ENCODE results near the gene ABRAXAS1. TPM values are rescaled to one million over a fixed set of nuclear protein-coding genes. Genes with fewer than 3 reads are reported as not detected.

ABRAXAS1 gene
- total and polyA plus RNA-seq, 2 of the 4 experiments (the other 2 are of a cell fraction) = 4.1 to 8.4 TPM

DNA sequence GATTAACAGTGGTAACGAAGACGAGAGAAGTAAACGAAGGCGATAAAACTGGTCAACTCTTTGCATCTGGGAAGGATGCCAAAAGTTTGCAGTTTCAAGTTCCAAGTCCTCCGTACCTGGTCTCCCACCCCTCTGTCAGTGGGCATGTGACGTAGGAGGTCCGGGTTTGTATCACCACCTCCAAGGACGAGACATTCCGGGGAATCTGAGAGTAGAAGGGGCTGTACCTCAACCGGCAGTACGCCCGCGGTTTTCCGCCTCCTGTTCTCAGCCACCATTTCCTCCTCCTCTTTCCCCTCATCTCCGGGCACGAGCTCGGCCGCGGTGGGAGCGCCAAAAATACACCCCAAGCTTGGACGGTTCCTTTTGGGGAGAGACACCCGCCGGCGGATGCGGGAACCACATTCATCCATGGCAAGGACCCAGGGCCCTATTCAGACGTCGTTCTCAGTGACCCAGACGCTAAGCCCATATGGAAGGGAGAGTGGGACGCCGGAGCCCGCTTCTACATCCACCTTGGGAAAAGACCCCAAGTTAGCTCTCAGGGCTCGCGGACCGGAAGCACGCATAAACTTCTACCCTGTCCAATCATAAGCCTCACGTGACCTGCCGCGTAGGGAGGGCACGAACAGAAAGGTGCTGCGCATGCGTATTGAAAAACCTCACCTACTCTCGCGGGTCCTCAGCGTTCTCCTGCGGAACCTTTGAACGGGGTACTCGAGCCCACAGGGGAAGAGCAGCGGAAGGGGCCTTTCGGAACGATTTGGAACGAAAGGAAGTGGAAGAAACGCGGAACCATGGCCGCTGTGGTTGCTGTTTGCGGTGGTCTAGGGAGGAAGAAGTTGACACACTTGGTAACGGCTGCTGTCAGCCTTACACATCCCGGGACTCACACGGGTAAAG lies 29.4 kb downstream of the ABRAXAS1 start, which contains the start of the genes HELQ and MRPS18C:
TSS of gene HELQ (minus strand) at position 543 of the 903 bp plus-strand sequence. CDS start at position 413, 130 bp downstream.
TSS of gene MRPS18C (plus strand) at position 778 of the 903 bp plus-strand sequence. CDS start at position 798, 20 bp downstream.
- Histone ChIP-seq H3K23ac (ENCODE audit: low read depth, low read length) (peak within 1 kb of the TSS; percentile 93), H4K8ac (ENCODE audit: low read depth in 2 of 2, low read length in 2 of 2) (peak within 1 kb of the TSS; percentile 85 to 98), H3K18ac (ENCODE audit: low read depth, low read length) (peak within 1 kb of the TSS; percentile 61), H3K27ac (ENCODE audit: insufficient read depth, low read length) (peak within 1 kb of the TSS; percentile 78), H3K4ac (ENCODE audit: low read depth, low read length) (peak within 1 kb of the TSS; percentile 85), H3K4me3 (ENCODE audit: insufficient read depth, low read depth, low read length) (peak within 1 kb of the TSS; percentile 67), H3K36me3 (ENCODE audit: control insufficient read depth, insufficient read depth, low read length) (peaks cover 6% of the 10 kb centered on the region), H3K27me3 (ENCODE audit: control insufficient read depth, insufficient read depth, low read length) (no peaks in the 10 kb centered on the region), H3K79me1 (ENCODE audit: low read depth in 1 of 2, low read length in 2 of 2) (peaks cover 10 to 32% of the 10 kb centered on the region in 2 experiments), H2BK120ac (ENCODE audit: low read depth, low read length) (0 out of 2 replicates have a peak within 1 kb of the TSS, but pooled peaks have one; percentile 2), H3K9me3 (ENCODE audit: control insufficient read depth, insufficient read depth, low read length) (no peaks in the 10 kb centered on the region), H4K5ac (ENCODE audit: low read depth, low read length) (peak within 1 kb of the TSS; percentile 87), H3K14ac (replicated peaks; ENCODE audit: low read depth, low read length) (peak within 1 kb of the TSS; percentile 88), H2AFZ (replicated peaks; ENCODE audit: low read length, poor library complexity) (peak within 1 kb of the TSS; percentile 99), H3K56ac (ENCODE audit: extremely low read depth, insufficient read depth, low read length) (peak within 1 kb of the TSS; percentile 87), H3K4me1 (ENCODE audit: control insufficient read depth, insufficient read depth, low read length) (no peaks in the 10 kb centered on the region), H3K9ac (ENCODE audit: low read depth, low read length) (peak within 1 kb of the TSS; percentile 95), H4K91ac (ENCODE audit: insufficient read depth, low read depth, low read length) (peak within 1 kb of the TSS; percentile 38), H4K20me1 (ENCODE audit: insufficient read depth, low read length) (no peaks in the 10 kb centered on the region), H2BK20ac (ENCODE audit: low read depth, low read length) (no peak within 1 kb of the TSS), H2AK9ac (replicated peaks; ENCODE audit: low read depth, low read length, poor library complexity) (peak within 1 kb of the TSS; percentile 84), H2BK15ac (ENCODE audit: low read depth, low read length) (no peak within 1 kb of the TSS; the same call in 2 of the 3 replicates), H2BK5ac (ENCODE audit: low read depth, low read length, poor library complexity, severe bottlenecking) (peak within 1 kb of the TSS; percentile 70), H3K9me1 (ENCODE audit: insufficient read depth, low read length) (no peaks in the 10 kb centered on the region), H3K4me2 (ENCODE audit: low read depth, low read length) (peak within 1 kb of the TSS; percentile 74), H2AK5ac (ENCODE audit: low read depth, low read length) (peak within 1 kb of the TSS; percentile 59)
- CTCF ChIA-PET = interaction anchor here (1.3 kb wide), 1 partner anchor 94 kb away, joined by 4 read pairs; no protein-coding TSS in a partner anchor
- POLR2A ChIA-PET (ENCODE audit: unreplicated experiment) = no interaction called here
- peak; percentile 99 for DNase-seq
- dilution Hi-C loops (cut with HindIII; ENCODE audit: low sequenced_read_pairs, unreplicated experiment) (no loop called here), intact Hi-C loops (cut with micrococcal nuclease) (loop anchor here (1.0 to 10.0 kb wide), 4 partner anchors 93 to 991 kb away; partner anchors contain the start of gene COQ2), in situ Hi-C loops (cut with MboI; ENCODE audit: low sequenced_read_pairs) (loop anchor here (10.0 kb wide), 1 partner anchor 171 kb away; the partner anchor contains the start of gene COQ2)
- WGBS, 2 experiments (ENCODE audit: extremely low coverage in 2 of 2, insufficient read length in 1 of 2) = no CpG with 5 or more reads among the region's 58 CpGs
- ATAC-seq (ENCODE audit: low read depth) = peak; percentile 96
- no TSS peak for BruUV-seq (replicated peaks)
- TF ChIP-seq, protein P1, sequence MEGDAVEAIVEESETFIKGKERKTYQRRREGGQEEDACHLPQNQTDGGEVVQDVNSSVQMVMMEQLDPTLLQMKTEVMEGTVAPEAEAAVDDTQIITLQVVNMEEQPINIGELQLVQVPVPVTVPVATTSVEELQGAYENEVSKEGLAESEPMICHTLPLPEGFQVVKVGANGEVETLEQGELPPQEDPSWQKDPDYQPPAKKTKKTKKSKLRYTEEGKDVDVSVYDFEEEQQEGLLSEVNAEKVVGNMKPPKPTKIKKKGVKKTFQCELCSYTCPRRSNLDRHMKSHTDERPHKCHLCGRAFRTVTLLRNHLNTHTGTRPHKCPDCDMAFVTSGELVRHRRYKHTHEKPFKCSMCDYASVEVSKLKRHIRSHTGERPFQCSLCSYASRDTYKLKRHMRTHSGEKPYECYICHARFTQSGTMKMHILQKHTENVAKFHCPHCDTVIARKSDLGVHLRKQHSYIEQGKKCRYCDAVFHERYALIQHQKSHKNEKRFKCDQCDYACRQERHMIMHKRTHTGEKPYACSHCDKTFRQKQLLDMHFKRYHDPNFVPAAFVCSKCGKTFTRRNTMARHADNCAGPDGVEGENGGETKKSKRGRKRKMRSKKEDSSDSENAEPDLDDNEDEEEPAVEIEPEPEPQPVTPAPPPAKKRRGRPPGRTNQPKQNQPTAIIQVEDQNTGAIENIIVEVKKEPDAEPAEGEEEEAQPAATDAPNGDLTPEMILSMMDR (conservative IDR thresholded peaks at IDR 0.05; ENCODE audit: low read depth, low read length) = peak; percentile 22; the same call in 1 of the 2 replicates
- TF ChIP-seq MXI1 (IDR thresholded peaks at IDR 0.05; ENCODE audit: borderline replicate concordance, low read depth, low read length) (peak; percentile 55; the same call in 1 of the 2 replicates), CEBPB (IDR thresholded peaks at IDR 0.05; ENCODE audit: low read depth, low read length) (no peak), SMC3 (IDR thresholded peaks at IDR 0.05; ENCODE audit: low read depth, low read length) (no peak), POLR2A (IDR thresholded peaks at IDR 0.05; ENCODE audit: low read depth, low read length) (peak; percentile 97), NFE2L2 (IDR thresholded peaks at IDR 0.05; ENCODE audit: low read depth, low read length) (no peak), RFX5 (IDR thresholded peaks at IDR 0.05; ENCODE audit: low read depth, low read length) (0 out of 2 replicates have a peak, but pooled peaks have one; percentile 18), MAFK (IDR thresholded peaks at IDR 0.05; ENCODE audit: low read depth, low read length) (0 out of 2 replicates have a peak, but pooled peaks have one; percentile 10), RCOR1 (IDR thresholded peaks at IDR 0.05; ENCODE audit: insufficient replicate concordance, low read length) (no peak), BHLHE40 (IDR thresholded peaks at IDR 0.05; ENCODE audit: low read depth, low read length) (peak; percentile 100)
- TF ChIP-seq, protein P2, sequence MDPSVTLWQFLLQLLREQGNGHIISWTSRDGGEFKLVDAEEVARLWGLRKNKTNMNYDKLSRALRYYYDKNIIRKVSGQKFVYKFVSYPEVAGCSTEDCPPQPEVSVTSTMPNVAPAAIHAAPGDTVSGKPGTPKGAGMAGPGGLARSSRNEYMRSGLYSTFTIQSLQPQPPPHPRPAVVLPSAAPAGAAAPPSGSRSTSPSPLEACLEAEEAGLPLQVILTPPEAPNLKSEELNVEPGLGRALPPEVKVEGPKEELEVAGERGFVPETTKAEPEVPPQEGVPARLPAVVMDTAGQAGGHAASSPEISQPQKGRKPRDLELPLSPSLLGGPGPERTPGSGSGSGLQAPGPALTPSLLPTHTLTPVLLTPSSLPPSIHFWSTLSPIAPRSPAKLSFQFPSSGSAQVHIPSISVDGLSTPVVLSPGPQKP (IDR thresholded peaks at IDR 0.05; ENCODE audit: borderline replicate concordance, low read depth, low read length) = no peak
- TF ChIP-seq, protein P3, sequence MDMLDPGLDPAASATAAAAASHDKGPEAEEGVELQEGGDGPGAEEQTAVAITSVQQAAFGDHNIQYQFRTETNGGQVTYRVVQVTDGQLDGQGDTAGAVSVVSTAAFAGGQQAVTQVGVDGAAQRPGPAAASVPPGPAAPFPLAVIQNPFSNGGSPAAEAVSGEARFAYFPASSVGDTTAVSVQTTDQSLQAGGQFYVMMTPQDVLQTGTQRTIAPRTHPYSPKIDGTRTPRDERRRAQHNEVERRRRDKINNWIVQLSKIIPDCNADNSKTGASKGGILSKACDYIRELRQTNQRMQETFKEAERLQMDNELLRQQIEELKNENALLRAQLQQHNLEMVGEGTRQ (IDR thresholded peaks at IDR 0.05; ENCODE audit: low read depth, low read length) = peak; percentile 100
